Caco-2 (cell line): ENCODE data around the gene KCMF1. TPM values are rescaled to one million over a fixed set of nuclear protein-coding genes. Genes with fewer than 3 reads are reported as not detected.

Experiments
- BruUV-seq: library from RNA; stranded (reverse); fragments of 400-500 nt; replicated peaks from 2 replicates; lab custom pipeline; 2021; lab: Mats Ljungman, UMichigan
- CTCF ChIA-PET: fragments of 300-600 bp; sonication (Branson Sonifier 250); formaldehyde crosslinking; loops from one replicate; lab custom pipeline; 2022; ENCODE audit warnings: antibody characterized with exemption; lab: Charles Lee
- POLR2A ChIA-PET: fragments of 300-600 bp; sonication (Branson Sonifier 250); formaldehyde crosslinking; loops from one replicate; lab custom pipeline; 2022; ENCODE audit warnings: antibody characterized with exemption; lab: Charles Lee
- DNase-seq, 2 experiments: peaks; one replicate each; pipeline versions ENCODE4 v3.0.0 to v3.0.0-alpha.2; 2020 to 2022
- H3K27me3 ChIP-seq: replicated peaks from 2 replicates; pipeline ENCODE4 v1.6.0; 2011; ENCODE audit warnings: low read length; ENCODE audit not compliant: control insufficient read depth, insufficient read depth
- H3K36me3 ChIP-seq: 2 replicates; pipeline ENCODE4 v1.5.1; 2011; ENCODE audit warnings: low read length; ENCODE audit not compliant: control insufficient read depth, insufficient read depth
- H3K4me1 ChIP-seq: fragments of 250-450 bp; sonication (Bioruptor Pico); 2 replicates; pipeline ENCODE4 v1.5.1; 2020; ENCODE audit warnings: mild to moderate bottlenecking
- H3K4me3 ChIP-seq: 2 replicates; pipeline ENCODE4 v1.5.1; 2011; ENCODE audit warnings: low read depth, mild to moderate bottlenecking, control low read depth, low read length
- H3K9me3 ChIP-seq: fragments of 250-450 bp; sonication (Bioruptor Pico); 2 replicates; pipeline ENCODE4 v1.5.1; 2020; ENCODE audit warnings: mild to moderate bottlenecking, moderate library complexity
- H3K27ac Mint-ChIP-seq: one replicate; pipeline ENCODE4 v1.8.0; 2022; ENCODE audit warnings: mixed read lengths; ENCODE audit not compliant: unreplicated experiment
- H3K27me3 Mint-ChIP-seq: one replicate; pipeline ENCODE4 v1.8.0; 2022; ENCODE audit warnings: mixed read lengths; ENCODE audit not compliant: insufficient read depth, unreplicated experiment
- H3K36me3 Mint-ChIP-seq: one replicate; pipeline ENCODE4 v1.8.0; 2022; ENCODE audit warnings: mild to moderate bottlenecking, mixed read lengths; ENCODE audit not compliant: insufficient read depth, unreplicated experiment
- H3K4me1 Mint-ChIP-seq: one replicate; pipeline ENCODE4 v1.8.0; 2022; ENCODE audit warnings: low read depth, mixed read lengths; ENCODE audit not compliant: unreplicated experiment
- H3K4me3 Mint-ChIP-seq: one replicate; pipeline ENCODE4 v1.8.0; 2022; ENCODE audit warnings: mild to moderate bottlenecking, moderate library complexity, mixed read lengths; ENCODE audit not compliant: unreplicated experiment
- H3K9me3 Mint-ChIP-seq: one replicate; pipeline ENCODE4 v1.8.0; 2022; ENCODE audit warnings: mixed read lengths; ENCODE audit not compliant: unreplicated experiment
- intact Hi-C: fragments of 100-400 bp; cut with micrococcal nuclease; formaldehyde crosslinking; loops from one replicate; pipeline ENCODE4 v1.10.0; 2022; ENCODE audit not compliant: unreplicated experiment
- total RNA-seq: library from RNA; stranded (reverse); gene quantifications from 2 replicates; pipeline ENCODE4 v1.2.3, GENCODE V29; 2022
- TF ChIP-seq, protein P1 (sequence below), 2 experiments: fragments of 200-600 bp in 1 of 2; IDR thresholded peaks; 1 replicate in 1 of 2; 2 replicates in 1 of 2; pipeline versions ENCODE4 v1.5.1 to v1.8.0; 2011 to 2022; ENCODE audit warnings: antibody characterized with exemption in 1 of 2, control low read depth in 1 of 2, inconsistent platforms in 1 of 2, low read depth in 1 of 2, low read length in 1 of 2, mild to moderate bottlenecking in 1 of 2, moderate library complexity in 1 of 2; ENCODE audit not compliant: insufficient read depth in 1 of 2, severe bottlenecking in 1 of 2, unreplicated experiment in 1 of 2

KCMF1 gene
- total RNA-seq, 1 experiment from 2014 or later, result 81.5 TPM

DNA sequence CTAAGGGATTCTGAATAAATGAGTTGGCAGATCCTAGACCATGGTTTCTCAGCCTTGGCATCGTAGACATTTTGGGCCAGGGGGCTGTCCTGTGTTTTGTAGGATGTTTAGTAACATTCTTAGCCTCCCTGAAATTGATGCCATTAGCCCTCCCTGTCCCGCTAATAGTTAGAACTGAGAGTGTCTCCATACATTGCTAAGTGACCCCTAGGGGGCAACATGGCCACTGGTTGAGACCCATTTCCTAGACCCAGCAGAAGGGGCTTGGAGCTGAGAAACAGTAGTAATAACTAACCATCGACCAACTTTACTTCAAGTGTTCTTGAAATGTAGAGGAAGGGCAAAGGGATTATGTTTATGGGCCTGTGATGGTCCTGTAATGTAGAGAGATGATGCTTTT lies 40.8 kb downstream of the KCMF1 start:
- CTCF ChIA-PET, result interaction anchor here (0.5 to 1.2 kb wide), 2 partner anchors 40 to 81 kb away, joined by 3 read pairs; no protein-coding TSS in a partner anchor
- intact Hi-C loops, result no loop called here
- no peaks in the 10 kb centered on the region for H3K9me3 ChIP-seq
- peaks cover 8% of the 10 kb centered on the region for H3K9me3 Mint-ChIP-seq
- H3K4me1 Mint-ChIP-seq, result peaks cover 14% of the 10 kb centered on the region
- no peaks in the 10 kb centered on the region for H3K27me3 Mint-ChIP-seq
- no peak overlapping the region for H3K27ac Mint-ChIP-seq
- H3K36me3 ChIP-seq, result no peaks in the 10 kb centered on the region
- POLR2A ChIA-PET, result no interaction called here
- H3K4me3 ChIP-seq, result no peak overlapping the region
- H3K36me3 Mint-ChIP-seq, result peaks cover 21% of the 10 kb centered on the region
- no peaks in the 10 kb centered on the region for H3K27me3 ChIP-seq
- BruUV-seq, result no TSS peak
- DNase-seq, result peak in 1 of 2 experiments; percentile 36
- no peak overlapping the region for H3K4me3 Mint-ChIP-seq
- no peaks in the 10 kb centered on the region for H3K4me1 ChIP-seq
- TF ChIP-seq, protein P1, sequence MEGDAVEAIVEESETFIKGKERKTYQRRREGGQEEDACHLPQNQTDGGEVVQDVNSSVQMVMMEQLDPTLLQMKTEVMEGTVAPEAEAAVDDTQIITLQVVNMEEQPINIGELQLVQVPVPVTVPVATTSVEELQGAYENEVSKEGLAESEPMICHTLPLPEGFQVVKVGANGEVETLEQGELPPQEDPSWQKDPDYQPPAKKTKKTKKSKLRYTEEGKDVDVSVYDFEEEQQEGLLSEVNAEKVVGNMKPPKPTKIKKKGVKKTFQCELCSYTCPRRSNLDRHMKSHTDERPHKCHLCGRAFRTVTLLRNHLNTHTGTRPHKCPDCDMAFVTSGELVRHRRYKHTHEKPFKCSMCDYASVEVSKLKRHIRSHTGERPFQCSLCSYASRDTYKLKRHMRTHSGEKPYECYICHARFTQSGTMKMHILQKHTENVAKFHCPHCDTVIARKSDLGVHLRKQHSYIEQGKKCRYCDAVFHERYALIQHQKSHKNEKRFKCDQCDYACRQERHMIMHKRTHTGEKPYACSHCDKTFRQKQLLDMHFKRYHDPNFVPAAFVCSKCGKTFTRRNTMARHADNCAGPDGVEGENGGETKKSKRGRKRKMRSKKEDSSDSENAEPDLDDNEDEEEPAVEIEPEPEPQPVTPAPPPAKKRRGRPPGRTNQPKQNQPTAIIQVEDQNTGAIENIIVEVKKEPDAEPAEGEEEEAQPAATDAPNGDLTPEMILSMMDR (IDR thresholded peaks at IDR 0.05; ENCODE audit: insufficient read depth in 1 of 2, low read depth in 1 of 2, low read length in 1 of 2, severe bottlenecking in 1 of 2, unreplicated experiment in 1 of 2), result peak; percentile 37 to 51

DNA sequence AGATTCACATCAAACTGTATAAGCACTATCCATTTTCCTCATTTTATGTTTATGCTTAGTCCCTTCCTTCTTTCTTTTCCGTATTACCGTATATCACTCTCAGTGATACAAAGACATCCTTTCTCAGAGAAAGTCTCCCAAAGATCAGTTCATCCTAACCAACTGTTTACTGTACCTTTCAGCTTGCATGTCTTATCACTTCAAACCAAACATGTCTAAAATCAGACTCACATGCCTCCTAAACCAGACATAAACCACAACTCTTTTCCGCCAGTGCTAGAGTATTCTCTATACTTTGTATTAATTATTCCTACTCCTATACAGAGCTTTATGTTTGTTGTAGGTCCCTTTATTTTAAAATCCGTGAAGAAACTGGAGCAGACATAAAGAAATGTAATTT lies 41.5 kb downstream of the KCMF1 start:
- Histone ChIP-seq H3K27me3 (no peaks in the 10 kb centered on the region), H3K4me3 (no peak overlapping the region), H3K9me3 (no peaks in the 10 kb centered on the region), H3K36me3 (no peaks in the 10 kb centered on the region), H3K4me1 (no peaks in the 10 kb centered on the region)
- Mint-ChIP-seq H3K27me3 (no peaks in the 10 kb centered on the region), H3K9me3 (peaks cover 2% of the 10 kb centered on the region), H3K4me3 (no peak overlapping the region), H3K4me1 (peaks cover 14% of the 10 kb centered on the region), H3K36me3 (peaks cover 19% of the 10 kb centered on the region), H3K27ac (no peak overlapping the region)
- POLR2A ChIA-PET, result no interaction called here
- BruUV-seq, result no TSS peak
- intact Hi-C loops, result no loop called here
- CTCF ChIA-PET, result interaction anchor here (0.5 to 1.2 kb wide), 3 partner anchors 41 to 229 kb away, joined by 3 read pairs; no protein-coding TSS in a partner anchor
- TF ChIP-seq, protein P1 (IDR thresholded peaks at IDR 0.05; ENCODE audit: insufficient read depth in 1 of 2, low read depth in 1 of 2, low read length in 1 of 2, severe bottlenecking in 1 of 2, unreplicated experiment in 1 of 2), result no peak
- no peak for DNase-seq

DNA sequence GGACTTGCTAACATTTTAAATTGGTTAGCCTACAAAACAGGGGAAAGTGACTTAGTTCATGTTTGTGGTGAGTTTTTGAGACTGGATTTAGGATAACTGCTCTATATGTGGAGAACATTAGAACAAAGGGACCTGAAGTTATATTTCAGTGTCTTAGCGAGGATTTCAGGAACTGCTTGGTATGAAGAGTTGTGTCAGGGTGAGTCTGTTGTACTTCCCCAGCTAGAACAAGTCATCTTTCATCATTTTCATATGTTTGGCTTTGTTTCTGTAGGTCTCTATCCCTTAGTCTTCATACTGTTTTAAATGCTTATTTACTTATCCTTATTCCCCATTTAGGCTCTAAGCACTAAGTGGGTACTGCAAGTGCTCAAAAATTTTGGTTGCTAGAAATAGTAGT lies 41.9 kb downstream of the KCMF1 start:
- BruUV-seq, result no TSS peak
- no peak overlapping the region for H3K4me3 Mint-ChIP-seq
- TF ChIP-seq, protein P1 (IDR thresholded peaks at IDR 0.05; ENCODE audit: insufficient read depth in 1 of 2, low read depth in 1 of 2, low read length in 1 of 2, severe bottlenecking in 1 of 2, unreplicated experiment in 1 of 2), result no peak
- H3K9me3 ChIP-seq, result no peaks in the 10 kb centered on the region
- POLR2A ChIA-PET, result no interaction called here
- H3K9me3 Mint-ChIP-seq, result no peaks in the 10 kb centered on the region
- H3K4me1 ChIP-seq, result no peaks in the 10 kb centered on the region
- CTCF ChIA-PET, result interaction anchor here (0.7 to 1.2 kb wide), 2 partner anchors 41 to 230 kb away, joined by 3 read pairs; no protein-coding TSS in a partner anchor
- peaks cover 17% of the 10 kb centered on the region for H3K4me1 Mint-ChIP-seq
- H3K27me3 Mint-ChIP-seq, result no peaks in the 10 kb centered on the region
- H3K27me3 ChIP-seq, result no peaks in the 10 kb centered on the region
- no peak overlapping the region for H3K4me3 ChIP-seq
- no peak for DNase-seq
- intact Hi-C loops, result no loop called here
- H3K27ac Mint-ChIP-seq, result no peak overlapping the region
- H3K36me3 Mint-ChIP-seq, result peaks cover 21% of the 10 kb centered on the region
- H3K36me3 ChIP-seq, result no peaks in the 10 kb centered on the region
